NT2/D1 (cell line): ENCODE data around the gene RPTOR.

ENCODE experiments used
- SUZ12 ChIP-seq: IDR thresholded peaks from 2 replicates; pipeline ENCODE4 v1.6.1; 2011; ENCODE audit not compliant: insufficient read length, insufficient read depth; ENCODE audit errors: extremely low read depth
- YY1 ChIP-seq: IDR thresholded peaks from 2 replicates; pipeline ENCODE4 v1.6.1; 2011; ENCODE audit not compliant: insufficient read length, insufficient read depth
- ZNF274 ChIP-seq: IDR thresholded peaks from 2 replicates; pipeline ENCODE4 v1.6.1; 2011; ENCODE audit warnings: mild to moderate bottlenecking, low read depth, low read length

DNA sequence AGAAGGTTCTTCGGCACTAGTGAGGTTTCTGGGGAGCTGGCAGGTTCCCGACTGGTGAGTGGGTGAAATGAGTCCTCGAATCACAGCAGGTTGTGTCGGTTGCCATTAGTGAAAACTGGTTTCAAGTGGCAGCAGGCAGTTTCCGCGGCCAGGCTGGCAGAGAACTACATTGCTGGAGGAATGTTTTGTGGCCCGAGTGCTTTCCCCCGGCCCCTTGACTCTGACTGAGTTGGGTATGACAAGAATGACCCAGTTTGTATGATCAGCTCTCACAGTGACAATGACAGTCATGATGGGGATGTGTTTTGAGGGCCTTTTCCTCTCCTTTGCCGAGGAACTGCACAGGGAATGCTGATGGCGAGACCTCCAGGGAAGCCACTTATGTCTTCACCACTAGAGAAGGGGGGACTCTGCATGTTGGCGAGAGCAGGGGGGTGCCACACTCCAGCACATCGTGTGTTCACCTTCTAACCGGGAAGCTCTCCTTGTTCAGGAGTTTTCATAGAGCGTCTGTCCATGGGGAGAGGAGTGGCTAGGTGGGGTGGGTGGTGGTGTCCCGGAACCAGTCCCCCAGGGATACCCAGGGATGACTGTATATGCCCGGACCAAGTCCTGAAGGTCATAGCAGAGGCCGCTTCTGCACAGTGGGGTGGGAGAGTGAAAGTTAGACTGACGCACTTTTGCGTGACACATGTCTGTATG, 241.0 kb downstream of the RPTOR start:
- TF ChIP-seq ZNF274 (no peak), YY1 (no peak), SUZ12 (no peak)
